Measurements from ENCODE around the gene ITPR2.
"Not testable (repeated sequence)": the region's sequence is repeated elsewhere in the genome, so short reads cannot be mapped to it uniquely, and the experiment has no call there.

The ITPR2 gene

GRCh38 chr12:26851031-26851809 is 18.2 kb upstream of the ITPR2 start:
- no peak for DNase-seq (ENCODE audit: low read depth, low spot score)
- H3K27ac ChIP-seq: no peak overlapping the region

- no peak for DNase-seq (ENCODE audit: low read depth, low spot score)
- H3K27ac ChIP-seq: no peak overlapping the region
Observed at GRCh38 chr12:26848156-26848825, 15.3 kb upstream of the ITPR2 start.

GRCh38 chr12:26847431-26847830 is 14.4 kb upstream of the ITPR2 start:
- DNase-seq (ENCODE audit: low read depth, low spot score): no peak

GRCh38 chr12:26846416-26846815 is 13.4 kb upstream of the ITPR2 start:
- DNase-seq (ENCODE audit: low read depth, low spot score): no peak
- H3K27ac ChIP-seq: no peak overlapping the region

More at GRCh38 chr12:26847431-26847830, 14.4 kb upstream of the ITPR2 start:
- no peak overlapping the region for H3K27ac ChIP-seq

GRCh38 chr12:26845984-26846383 is 13.0 kb upstream of the ITPR2 start:
- DNase-seq (ENCODE audit: low read depth, low spot score): no peak
- H3K27ac ChIP-seq: no peak overlapping the region

GRCh38 chr12:26845057-26845666 is 12.2 kb upstream of the ITPR2 start:
- no peak overlapping the region for H3K27ac ChIP-seq
- DNase-seq (ENCODE audit: low read depth, low spot score): no peak

- DNase-seq (ENCODE audit: low read depth, low spot score): no peak
- H3K27ac ChIP-seq: no peak overlapping the region
Observed at GRCh38 chr12:26843311-26843710, 10.3 kb upstream of the ITPR2 start.

- no peak for DNase-seq (ENCODE audit: low read depth, low spot score)
- no peak overlapping the region for H3K27ac ChIP-seq
Observed at GRCh38 chr12:26841085-26841484, 8.1 kb upstream of the ITPR2 start.

- no peak overlapping the region for H3K27ac ChIP-seq
- DNase-seq (ENCODE audit: low read depth, low spot score): no peak
Observed at GRCh38 chr12:26839512-26839911, 6.5 kb upstream of the ITPR2 start.

- H3K27ac ChIP-seq: no peak overlapping the region
- no peak for DNase-seq (ENCODE audit: low read depth, low spot score)
Observed at GRCh38 chr12:26838888-26839416, 6.0 kb upstream of the ITPR2 start.

GRCh38 chr12:26836201-26836600 is 3.2 kb upstream of the ITPR2 start:
- DNase-seq (ENCODE audit: low read depth, low spot score): no peak
- no peak overlapping the region for H3K27ac ChIP-seq

GRCh38 chr12:26834503-26835060 is 1.6 kb upstream of the ITPR2 start:
- DNase-seq (ENCODE audit: low read depth, low spot score); H3K27ac ChIP-seq: not testable (repeated sequence)

- H3K27ac ChIP-seq: no peak overlapping the region
- no peak for DNase-seq (ENCODE audit: low read depth, low spot score)
Observed at GRCh38 chr12:26833743-26834490, 923 bp upstream of the ITPR2 start.

- DNase-seq (ENCODE audit: low read depth, low spot score): peak; percentile 12
- H3K27ac ChIP-seq: peak overlapping the region; percentile 90
Observed at GRCh38 chr12:26831951-26832821, 808 bp downstream of the ITPR2 start.

- no peak for DNase-seq (ENCODE audit: low read depth, low spot score)
- H3K27ac ChIP-seq: no peak overlapping the region
Observed at GRCh38 chr12:26830783-26831551, 2.0 kb downstream of the ITPR2 start.

- no peak overlapping the region for H3K27ac ChIP-seq
- DNase-seq (ENCODE audit: low read depth, low spot score): no peak
Observed at GRCh38 chr12:26830363-26830762, 2.6 kb downstream of the ITPR2 start.

GRCh38 chr12:26828280-26829073 is 4.5 kb downstream of the ITPR2 start:
- no peak overlapping the region for H3K27ac ChIP-seq
- no peak for DNase-seq (ENCODE audit: low read depth, low spot score)

GRCh38 chr12:26826437-26826836 is 6.6 kb downstream of the ITPR2 start:
- H3K27ac ChIP-seq: no peak overlapping the region
- DNase-seq (ENCODE audit: low read depth, low spot score): no peak

Data from epithelial cell of prostate (primary cell).